SIG-M5 treated with dmso at 0.1 percent for 504 hours (cell line): Measurements from ENCODE around the gene CYCS.

Experiments used
- DNase-seq: peaks from one replicate; lab custom pipeline; 2025; ENCODE audit not compliant: unreplicated experiment; lab: John Stamatoyannopoulos, UW

Gene CYCS

GRCh38 chr7:25075459-25075858 lies 49.6 kb downstream of the CYCS start:
- no peak for DNase-seq

- DNase-seq = no peak
These were observed 51.6 kb downstream of the CYCS start for GRCh38 chr7:25073451-25073850.
